Measurements from ENCODE around the gene BLZF1. TPM values are rescaled to one million over a fixed set of nuclear protein-coding genes. Genes with fewer than 3 reads are reported as not detected.

Gene BLZF1
- total RNA-seq, 6 donors from 2014 or later, result 11.4 to 33.5 (median 23.1) TPM

DNA sequence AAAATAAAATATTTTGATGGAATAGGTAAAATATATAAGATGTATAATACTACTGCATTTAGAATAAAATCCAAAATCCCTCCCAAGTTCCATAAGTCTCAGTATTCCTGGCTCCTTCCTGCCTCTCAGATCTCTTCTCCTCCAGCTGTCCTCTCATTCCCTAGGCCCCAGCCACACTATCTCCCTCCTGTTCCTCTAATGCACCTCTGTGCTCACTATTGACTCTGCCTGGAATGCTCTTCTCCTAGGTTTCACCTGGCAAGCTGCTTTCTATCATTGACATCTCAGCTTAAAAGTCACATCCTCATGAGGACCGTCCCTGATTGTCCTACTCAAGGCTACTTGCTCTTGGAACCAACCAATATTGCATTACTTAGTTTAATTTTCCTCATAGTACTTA is 7.6 kb upstream of the BLZF1 start:
- TF ChIP-seq POLR2A (IDR thresholded peaks at IDR 0.05), result no peak
- TF ChIP-seq POLR2AphosphoS5 (IDR thresholded peaks at IDR 0.05), result no peak
- TF ChIP-seq EP300 (IDR thresholded peaks at IDR 0.05), result no peak
- TF ChIP-seq, protein P1, sequence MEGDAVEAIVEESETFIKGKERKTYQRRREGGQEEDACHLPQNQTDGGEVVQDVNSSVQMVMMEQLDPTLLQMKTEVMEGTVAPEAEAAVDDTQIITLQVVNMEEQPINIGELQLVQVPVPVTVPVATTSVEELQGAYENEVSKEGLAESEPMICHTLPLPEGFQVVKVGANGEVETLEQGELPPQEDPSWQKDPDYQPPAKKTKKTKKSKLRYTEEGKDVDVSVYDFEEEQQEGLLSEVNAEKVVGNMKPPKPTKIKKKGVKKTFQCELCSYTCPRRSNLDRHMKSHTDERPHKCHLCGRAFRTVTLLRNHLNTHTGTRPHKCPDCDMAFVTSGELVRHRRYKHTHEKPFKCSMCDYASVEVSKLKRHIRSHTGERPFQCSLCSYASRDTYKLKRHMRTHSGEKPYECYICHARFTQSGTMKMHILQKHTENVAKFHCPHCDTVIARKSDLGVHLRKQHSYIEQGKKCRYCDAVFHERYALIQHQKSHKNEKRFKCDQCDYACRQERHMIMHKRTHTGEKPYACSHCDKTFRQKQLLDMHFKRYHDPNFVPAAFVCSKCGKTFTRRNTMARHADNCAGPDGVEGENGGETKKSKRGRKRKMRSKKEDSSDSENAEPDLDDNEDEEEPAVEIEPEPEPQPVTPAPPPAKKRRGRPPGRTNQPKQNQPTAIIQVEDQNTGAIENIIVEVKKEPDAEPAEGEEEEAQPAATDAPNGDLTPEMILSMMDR (IDR thresholded peaks at IDR 0.05), result no peak

DNA sequence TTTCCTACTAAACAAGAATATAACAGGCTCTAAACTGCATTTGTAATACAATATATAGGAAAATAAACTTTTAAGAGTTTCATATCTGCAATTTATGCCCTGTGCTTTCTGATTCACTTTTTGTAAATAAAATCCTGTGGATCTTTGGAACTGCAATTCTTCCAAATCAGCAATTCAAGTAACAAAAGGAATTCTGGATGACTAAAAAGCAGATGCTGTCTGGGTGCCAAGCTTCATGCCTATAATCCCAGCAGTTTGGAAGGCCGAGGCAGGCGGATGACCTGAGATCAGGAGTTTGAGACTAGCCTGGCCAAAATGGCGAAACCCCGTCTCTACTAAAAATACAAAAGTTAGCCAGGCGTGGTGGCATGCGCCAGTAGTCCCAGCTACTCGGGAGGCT is 6.7 kb upstream of the BLZF1 start:
- Histone ChIP-seq H3K9me3 (no peaks in the 10 kb centered on the region), H3K27ac (no peak overlapping the region), H3K27me3 (no peaks in the 10 kb centered on the region), H3K4me3 (no peak overlapping the region), H3K36me3 (no peaks in the 10 kb centered on the region), H3K4me1 (peaks cover 0 to under 1% (median 0%) of the 10 kb centered on the region in 4 donors)
- ATAC-seq (ENCODE audit: low FRiP score in 2 of 2), result no peak
- DNase-seq, result no peak
- TF ChIP-seq POLR2AphosphoS5 (IDR thresholded peaks at IDR 0.05), result no peak
- TF ChIP-seq, protein P1 (IDR thresholded peaks at IDR 0.05), result no peak
- no peak for TF ChIP-seq POLR2A (IDR thresholded peaks at IDR 0.05)
- no peak for TF ChIP-seq EP300 (IDR thresholded peaks at IDR 0.05)
- WGBS, 2 donors, result 92 to 97% methylated on average over 7 of the region's 7 CpGs

More for the DNA sequence above, 7.6 kb upstream of the BLZF1 start:
- Histone ChIP-seq H3K36me3 (no peaks in the 10 kb centered on the region), H3K4me3 (no peak overlapping the region), H3K4me1 (no peaks in the 10 kb centered on the region), H3K27ac (no peak overlapping the region), H3K27me3 (no peaks in the 10 kb centered on the region), H3K9me3 (no peaks in the 10 kb centered on the region)
- no peak for DNase-seq
- ATAC-seq (ENCODE audit: low FRiP score in 2 of 2), result no peak
- WGBS, 2 donors, result 89 to 100% methylated on average over 1 of the region's 1 CpG

DNA sequence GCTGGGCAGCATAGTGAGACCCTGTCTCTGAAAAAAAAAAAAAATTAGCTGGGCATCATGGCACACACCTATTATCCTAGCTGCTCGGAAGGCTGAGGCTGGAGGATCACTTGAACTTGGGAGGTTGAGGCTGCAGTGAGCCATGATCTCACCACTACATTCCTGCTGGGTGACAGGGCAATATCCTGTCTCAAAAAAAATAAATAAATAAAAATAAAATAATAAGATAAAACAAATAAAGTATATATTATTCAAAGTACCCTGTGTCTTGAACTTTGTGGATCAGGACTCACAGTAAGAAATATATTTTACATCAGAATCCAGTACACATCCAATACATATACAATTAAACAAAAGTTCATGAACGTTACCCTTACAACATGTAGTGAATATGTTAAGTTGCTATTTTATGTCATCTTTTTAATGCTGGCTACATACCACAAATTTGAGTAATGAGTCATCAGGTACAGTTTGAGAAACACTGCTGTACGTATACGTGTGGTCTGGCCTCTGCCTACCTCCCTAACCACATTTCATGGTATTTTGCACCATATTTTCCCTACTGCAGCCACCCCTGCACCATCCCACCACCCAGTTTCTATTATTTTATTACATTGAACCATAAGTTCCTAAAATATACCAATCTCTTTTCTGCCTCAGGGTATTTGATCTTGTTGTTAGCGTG is 4.8 kb upstream of the BLZF1 start:
- no peaks in the 10 kb centered on the region for H3K36me3 ChIP-seq
- no peak overlapping the region for H3K27ac ChIP-seq
- no peaks in the 10 kb centered on the region for H3K9me3 ChIP-seq
- 81 to 88% methylated on average over 5 of the region's 5 CpGs for WGBS, 2 donors
- no peaks in the 10 kb centered on the region for H3K27me3 ChIP-seq
- peaks cover 0 to 12% (median 7%) of the 10 kb centered on the region in 4 donors for H3K4me1 ChIP-seq
- H3K4me3 ChIP-seq, result no peak overlapping the region
- DNase-seq (no peak), ATAC-seq (ENCODE audit: low FRiP score in 2 of 2) (no peak)
- no peak for TF ChIP-seq POLR2A (IDR thresholded peaks at IDR 0.05)

DNA sequence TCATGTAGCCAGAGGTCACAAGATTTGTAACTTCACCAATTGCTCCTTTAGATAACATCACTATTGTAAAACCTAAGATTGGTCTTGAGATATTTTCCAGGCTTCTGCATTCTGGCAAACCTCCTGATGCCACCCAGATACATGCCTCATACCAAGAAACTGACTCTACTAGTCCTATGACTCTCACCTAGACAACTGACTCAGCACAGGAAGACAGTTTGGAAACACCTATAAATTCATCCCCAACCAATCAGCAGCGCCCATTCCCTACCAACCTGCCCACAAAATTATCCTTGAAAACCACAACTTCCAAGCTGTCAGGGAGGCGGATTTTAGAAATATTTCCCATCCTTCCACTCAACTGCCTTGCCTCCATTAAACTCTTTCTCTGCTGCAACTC is 3.0 kb upstream of the BLZF1 start:
- WGBS, 2 donors, result 88 to 98% methylated on average over 2 of the region's 2 CpGs
- H3K36me3 ChIP-seq, result peaks cover 0 to 3% (median 1%) of the 10 kb centered on the region in 4 donors
- TF ChIP-seq POLR2A (IDR thresholded peaks at IDR 0.05), result no peak
- ATAC-seq (ENCODE audit: low FRiP score in 2 of 2) (no peak), DNase-seq (no peak)
- H3K27ac ChIP-seq, result no peak overlapping the region
- H3K4me3 ChIP-seq, result no peak overlapping the region
- H3K4me1 ChIP-seq, result peaks cover 6 to 25% (median 18%) of the 10 kb centered on the region in 4 donors
- H3K27me3 ChIP-seq, result no peaks in the 10 kb centered on the region
- no peaks in the 10 kb centered on the region for H3K9me3 ChIP-seq

DNA sequence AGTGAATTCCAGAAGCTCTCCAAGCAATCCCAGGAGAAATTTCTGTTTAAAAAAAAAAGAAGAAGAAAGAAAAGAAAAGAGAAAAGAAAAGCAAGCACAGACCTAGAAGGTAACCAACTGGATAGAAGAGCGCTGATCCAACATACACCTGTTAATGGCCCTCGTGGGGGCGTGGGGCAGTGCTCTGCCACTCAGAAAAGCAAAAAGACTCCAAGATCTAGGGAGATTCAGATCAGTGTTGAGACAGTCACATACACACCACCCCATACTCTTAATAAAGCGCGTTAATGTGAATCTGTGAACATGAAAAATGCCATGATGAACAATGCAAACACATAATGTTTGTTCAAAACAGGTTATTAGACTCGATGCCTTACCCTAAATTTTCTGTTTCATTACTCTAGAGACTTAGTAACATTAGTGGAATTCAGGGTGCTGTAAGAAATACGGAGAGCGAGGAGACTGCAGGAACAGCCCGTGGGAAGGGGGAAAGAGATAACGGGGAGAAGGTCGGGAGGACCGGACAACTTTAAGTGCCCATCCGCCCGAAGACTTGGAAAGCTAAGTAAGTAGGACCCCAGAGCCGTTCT is 804 bp upstream of the BLZF1 start:
- 8 to 11% methylated on average over 15 of the region's 15 CpGs for WGBS, 2 donors

More for the DNA sequence above, 804 bp upstream of the BLZF1 start:
- no peaks in the 10 kb centered on the region for H3K27me3 ChIP-seq
- H3K4me3 ChIP-seq, result peak overlapping the region; percentile 66 to 80 (median 67)
- H3K9me3 ChIP-seq, result no peaks in the 10 kb centered on the region
- ATAC-seq (ENCODE audit: low FRiP score in 2 of 2), result peak in 1 of 2 donors; percentile 31
- peak overlapping the region in 3 of 4 donors; percentile 83 to 89 (median 84) for H3K27ac ChIP-seq
- TF ChIP-seq POLR2AphosphoS5 (IDR thresholded peaks at IDR 0.05) (no peak), POLR2A (IDR thresholded peaks at IDR 0.05) (no peak), EP300 (IDR thresholded peaks at IDR 0.05) (no peak)
- TF ChIP-seq, protein P1 (IDR thresholded peaks at IDR 0.05), result no peak
- no peak for DNase-seq
- H3K4me1 ChIP-seq, result peaks cover 6 to 31% (median 23%) of the 10 kb centered on the region in 4 donors
- H3K36me3 ChIP-seq, result peaks cover 4 to 19% (median 7%) of the 10 kb centered on the region in 4 donors

All from upper lobe of left lung (tissue), 6 donors.